NCI-H524 treated with DMSO at 0.1 percent for 48 hours (cell line): Measurements from ENCODE around the gene VWCE.

Source experiments
- DNase-seq: peaks from one replicate; lab custom pipeline; 2025; lab: John Stamatoyannopoulos, UW

VWCE gene

DNA sequence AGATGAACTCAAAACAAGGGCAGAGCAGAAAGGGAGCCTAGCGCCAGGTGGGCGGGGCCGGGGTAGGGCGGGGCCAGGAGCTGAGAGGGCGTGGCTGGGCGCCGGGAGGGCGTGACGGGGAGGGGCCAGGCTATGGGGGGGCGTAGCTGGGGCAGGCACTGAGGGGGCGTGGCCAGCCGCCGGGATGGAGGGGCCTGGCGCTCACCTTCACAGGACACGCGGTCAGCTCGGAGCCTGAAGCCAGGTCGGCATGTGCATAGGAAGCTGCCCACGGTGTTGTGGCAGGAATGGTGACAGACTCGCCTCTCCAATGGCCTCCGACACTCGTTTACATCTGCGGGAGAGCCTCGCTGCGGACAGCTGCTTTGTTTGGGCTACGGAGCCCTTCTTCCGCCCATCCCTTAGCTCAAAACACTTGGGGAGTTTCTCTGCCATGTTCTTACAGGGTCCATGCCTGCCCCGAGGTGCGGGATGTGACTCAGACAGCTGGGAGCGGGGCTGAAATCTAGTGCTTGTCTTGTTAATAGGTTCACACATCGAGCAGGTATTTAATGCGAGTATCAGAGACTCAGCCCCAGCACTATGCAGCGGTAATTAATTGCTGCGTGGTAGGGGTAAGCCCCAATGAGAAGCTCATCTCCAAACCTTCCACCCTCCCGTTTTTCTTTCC, 13.4 kb downstream of the VWCE start:
- DNase-seq = no peak

DNA sequence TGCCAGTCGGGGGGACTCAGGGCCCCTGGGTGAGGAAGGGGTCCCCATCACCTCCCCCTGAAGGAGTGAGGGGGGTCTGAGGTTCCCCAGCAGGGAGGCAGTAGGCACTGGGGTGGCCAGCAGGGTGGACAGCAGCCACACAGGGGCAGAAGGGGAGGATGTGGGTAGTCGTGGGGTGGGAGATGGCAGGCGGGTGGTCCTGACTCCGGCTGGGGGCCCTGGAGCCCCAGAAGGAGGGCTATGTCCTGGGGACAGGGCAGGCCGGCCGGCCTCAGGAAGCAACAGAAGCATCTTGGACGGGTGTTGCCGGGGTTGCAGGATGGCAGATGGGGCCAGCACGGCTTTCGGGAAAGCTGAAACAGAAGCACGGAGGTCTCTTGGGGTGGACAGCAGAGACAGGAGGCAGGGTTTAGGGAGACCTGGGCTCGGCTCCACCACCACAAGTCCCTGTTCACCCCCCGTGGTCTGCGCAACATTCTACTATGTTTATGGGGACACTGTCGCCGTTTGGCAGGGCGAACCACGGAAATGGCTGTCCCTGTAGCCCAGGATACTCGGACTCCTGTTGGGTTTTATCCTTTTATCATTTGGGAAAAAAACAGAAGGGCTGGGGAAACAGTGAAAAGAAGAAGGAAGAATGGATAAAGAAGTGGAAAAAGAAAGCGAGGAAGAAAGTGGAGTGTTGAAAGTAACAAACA, 14.1 kb downstream of the VWCE start:
- DNase-seq = no peak

DNA sequence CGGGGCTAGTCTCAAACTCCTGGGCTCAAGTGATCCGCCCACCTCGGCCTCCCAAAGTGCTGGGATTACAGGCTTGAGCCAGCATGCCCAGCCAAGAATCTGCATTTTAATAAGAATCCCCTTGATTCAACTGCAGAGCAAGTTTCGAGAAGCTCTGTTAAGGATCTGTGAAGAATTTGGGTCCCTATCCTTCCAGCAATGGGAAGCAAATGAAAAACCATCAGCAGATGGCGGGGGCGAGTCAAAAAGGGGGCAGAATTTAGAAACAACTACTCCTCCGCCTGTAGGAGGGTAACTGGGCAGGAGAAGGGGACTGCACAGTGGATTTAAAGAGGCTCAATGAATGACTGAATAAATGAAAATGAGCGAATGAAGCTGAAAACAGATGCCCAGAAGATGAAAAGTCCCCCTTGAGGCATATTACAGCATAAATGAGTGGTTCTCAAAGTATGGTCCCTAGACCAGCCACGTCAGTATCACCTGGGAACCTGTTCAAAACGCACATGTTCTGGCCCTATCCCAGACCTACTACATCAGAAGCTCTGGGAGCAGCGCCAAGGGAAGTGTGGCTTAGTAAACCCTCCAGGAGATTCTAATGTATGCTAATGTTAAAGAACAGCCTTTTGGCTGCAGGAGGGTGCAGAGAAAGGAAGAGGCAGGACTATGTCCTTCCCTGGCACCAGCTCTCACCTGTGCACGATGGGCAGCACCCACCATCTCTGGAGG, 15.0 kb downstream of the VWCE start:
- DNase-seq = no peak

DNA sequence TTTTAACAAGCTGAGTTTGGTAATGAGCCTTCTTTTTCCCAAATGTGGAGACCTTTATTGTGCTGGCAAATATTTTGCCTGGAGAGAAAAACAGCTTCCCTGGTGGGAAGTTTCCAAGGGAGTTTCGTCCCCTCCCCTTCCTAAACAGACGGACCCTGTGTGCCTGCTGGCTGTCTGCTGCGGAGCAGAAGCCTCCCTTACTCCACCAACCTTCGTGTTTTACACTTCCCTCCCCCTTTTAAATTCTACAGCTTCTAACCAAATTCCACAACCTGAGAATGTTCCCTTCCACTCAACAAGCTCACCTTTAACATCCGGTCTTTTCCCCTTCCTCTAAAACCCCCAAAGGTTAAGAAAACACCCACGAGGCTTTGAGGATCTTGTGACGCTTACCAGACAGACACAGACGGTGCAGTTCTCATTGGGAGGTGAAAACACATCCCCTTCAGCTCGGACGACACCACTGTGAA, 17.1 kb downstream of the VWCE start:
- no peak for DNase-seq

DNA sequence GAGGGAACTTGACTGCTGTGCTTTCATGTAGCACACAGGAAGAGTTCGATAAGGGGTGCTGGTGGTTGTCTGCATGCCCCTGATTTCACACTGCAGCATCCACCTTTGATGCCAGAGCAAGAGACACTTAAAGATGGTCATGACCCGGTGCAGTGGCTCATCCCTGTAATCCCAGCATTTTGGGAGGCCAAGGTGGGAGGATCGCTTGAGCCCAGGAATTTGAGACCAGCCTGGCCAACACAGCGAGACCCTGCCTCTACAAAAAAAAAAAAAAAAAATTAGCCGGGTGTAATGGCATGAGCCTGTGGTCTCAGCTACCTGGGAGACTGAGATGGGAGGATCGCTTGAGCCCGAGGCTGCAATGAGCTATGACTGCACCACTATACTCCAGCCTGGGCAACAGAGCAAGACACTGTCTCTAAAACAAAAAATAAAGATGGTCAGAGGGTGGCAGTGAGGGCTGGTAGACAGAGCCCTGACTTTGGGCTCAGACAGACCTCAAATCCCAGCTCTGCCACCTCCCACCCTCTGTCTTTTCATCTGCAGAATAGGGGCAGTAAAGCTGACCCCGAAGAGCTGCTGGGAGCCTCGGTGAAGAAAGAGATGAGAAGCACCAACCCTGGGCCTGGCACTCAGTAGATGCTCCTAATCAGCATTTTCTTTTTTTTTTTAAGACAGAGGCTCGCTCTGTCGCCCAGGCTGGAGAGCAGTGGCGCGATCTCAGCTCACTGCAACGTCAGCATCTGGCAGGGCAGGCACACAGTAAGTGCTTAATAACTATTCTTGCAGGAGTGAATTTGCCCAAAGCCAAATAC, 17.7 kb downstream of the VWCE start:
- DNase-seq = no peak

DNA sequence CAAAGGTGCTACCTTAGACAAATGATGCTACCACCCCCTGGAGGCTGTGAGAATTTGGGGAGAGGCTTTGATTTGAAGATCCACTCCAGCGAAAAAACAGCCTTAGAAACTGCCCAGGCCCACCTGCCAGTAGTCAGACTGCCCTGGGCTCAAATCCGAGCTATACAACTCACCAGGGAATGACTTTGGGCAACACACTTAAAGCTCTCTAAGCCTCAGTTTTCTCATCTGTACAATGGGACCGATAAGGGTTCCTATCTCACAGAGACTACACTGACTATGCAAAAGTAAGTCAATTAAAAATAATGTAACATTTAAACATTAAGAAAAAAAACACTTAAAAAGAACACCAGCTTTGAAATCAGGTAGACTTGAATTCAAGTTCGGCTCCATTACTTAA, 19.9 kb downstream of the VWCE start:
- no peak for DNase-seq

DNA sequence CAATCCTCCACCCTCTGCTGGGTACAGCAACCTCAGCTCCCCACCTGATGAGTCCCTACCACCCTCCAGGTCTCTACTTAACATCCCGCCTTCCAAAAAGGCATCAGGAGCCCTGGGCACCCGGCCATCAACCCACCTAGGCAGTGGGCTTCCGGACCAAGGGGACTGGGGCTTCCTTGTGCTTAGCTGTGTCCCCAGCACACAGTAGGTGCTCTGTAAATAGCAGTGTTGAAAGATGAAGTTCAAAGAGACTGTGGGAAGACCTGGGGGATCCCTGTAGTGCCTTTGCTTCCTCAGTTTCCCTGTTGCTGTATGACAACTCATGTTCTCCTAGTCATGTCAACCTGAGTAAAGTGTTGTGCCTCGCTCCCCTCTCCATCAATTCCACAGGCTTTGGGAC, 21.0 kb downstream of the VWCE start:
- no peak for DNase-seq

DNA sequence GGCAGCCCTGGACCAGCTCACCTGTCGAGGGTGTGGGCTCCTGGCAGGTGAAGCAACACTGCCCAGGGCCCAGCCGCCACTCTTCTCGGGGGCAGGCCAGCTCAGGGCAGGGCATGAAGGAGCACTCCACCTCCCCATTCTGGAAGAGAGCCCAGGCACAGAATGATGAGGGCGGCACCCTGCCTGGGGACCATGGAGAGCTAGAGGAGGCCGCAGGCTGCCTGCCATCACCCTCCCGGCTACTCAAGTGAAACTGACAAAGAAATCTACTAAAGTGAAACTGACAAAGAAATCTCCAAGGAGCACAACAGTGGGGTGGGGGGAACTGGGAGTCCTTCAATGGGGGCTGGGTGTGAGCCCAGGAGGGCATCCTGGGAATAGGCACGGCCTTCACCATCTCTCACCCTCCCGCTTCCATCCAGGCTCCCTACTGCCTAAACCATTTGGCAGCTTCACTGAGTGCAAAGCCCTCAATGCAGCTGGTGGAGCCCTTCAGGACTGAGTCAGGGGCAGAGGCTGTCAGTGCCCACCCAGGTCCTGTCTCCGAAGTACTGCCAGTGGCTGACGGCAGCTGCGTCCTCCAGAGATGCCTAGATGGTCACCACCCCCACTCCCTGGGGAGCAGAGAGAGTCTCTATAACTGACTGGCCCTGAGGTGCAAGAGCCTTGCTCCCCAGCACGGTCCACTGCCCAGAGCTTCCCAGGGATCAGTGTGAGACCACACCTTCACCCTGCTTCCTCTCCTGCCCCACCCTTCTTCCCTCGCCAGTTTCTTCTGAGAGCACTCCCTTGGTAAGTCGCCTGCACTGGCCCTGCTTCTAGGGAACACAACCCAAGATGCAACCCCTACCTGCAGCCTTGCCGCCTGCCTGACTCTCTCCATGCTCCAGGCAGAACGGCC, 21.7 kb downstream of the VWCE start:
- DNase-seq = no peak

DNA sequence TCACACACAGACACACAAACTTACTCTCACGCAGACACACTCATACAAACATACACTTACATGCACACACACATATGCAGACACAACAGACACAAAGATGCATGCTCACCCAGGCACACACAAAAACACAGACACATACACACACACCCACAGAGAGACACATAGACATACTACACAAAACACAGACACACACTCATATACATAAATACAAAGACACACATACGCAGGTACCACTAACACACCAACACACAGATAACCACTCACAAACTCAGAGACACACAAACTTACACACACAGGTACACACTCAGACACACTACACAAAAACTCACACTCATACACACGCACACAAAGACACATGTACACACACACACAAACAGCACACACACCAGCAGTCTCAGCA, 22.4 kb downstream of the VWCE start:
- no peak for DNase-seq

DNA sequence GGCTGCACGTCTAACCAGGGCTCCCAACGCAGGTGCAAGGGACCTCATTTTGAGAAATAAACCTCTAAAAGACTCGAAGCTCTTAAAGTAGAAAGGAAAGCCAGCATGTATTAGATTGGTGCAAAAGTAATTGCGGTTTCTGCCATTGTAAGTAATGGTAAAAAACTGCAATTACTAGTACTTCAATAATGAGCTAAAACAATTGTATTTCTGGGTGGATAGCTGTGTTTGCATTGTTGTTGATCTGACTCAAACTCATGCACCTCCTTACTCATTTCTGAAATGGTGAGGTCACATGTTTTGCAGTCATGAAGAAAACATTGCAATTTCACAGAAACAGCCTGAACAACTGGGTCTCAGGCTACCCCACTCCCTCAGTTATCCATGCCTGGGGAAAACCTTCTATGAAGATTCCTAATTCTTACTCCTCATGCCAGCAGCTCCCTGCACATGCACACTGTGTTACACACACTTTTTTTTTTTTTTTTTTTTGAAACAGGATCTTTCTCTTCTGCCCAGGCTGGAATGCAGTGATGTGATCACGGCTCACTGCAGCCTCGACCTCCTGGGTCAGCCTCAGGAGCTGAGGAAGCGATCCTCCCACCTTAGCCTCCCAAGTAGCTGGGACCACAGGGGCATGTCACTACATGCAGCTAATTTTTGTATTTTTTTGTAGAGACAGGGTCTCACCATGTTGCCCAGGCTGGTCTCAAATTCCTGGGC, 24.6 kb downstream of the VWCE start:
- no peak for DNase-seq

DNA sequence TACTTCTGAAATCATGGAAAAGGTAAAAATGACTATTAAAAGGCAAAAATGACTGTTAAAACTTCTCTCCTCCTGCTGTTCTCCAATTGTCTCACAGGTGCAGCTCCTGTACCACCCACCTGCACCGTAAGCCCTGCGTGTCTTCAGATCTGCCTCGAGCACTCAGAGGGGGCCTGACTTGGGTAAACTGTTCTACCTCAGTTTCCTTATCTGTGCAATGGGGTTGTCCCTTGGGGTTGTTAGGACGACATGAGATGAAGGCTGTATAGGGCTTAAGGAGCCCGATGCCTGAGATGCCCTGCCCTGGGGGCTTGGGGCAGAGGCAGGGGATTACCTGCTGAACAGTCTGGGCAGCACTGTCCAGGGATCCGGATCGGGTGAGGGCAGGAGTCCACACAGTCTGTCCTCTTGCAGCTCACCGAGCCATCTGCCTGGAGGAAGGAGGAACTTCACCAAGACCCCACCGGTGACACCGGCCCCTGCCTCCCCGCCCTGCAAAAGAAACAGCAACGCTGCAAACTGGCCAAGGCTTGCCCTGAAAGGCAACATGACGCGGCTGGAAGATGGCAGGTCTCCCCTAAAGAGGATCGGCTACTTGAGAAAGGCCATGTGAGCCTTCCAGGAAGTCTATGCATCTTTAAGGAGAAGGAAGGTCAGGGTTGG, 26.4 kb downstream of the VWCE start:
- DNase-seq = no peak

DNA sequence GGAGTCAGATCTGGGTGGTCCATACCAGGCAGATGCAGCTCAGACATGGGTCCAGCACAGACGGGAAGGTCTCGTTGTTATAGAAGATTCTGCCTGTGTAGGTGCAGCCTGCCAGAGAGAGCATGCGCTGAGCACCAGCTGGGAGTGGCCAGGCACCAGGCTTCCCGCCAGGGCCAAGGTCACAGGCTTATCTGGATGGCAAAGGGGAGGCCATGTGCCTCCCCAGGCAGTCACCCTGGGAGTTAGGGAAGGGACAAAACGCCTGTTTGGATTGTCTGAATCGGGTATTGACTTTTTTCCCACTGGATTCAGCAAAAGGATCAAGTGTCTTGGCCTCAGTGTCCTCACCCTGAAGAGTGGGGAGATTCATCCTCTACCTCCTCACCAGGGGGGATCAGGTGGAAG, 27.7 kb downstream of the VWCE start:
- no peak for DNase-seq

DNA sequence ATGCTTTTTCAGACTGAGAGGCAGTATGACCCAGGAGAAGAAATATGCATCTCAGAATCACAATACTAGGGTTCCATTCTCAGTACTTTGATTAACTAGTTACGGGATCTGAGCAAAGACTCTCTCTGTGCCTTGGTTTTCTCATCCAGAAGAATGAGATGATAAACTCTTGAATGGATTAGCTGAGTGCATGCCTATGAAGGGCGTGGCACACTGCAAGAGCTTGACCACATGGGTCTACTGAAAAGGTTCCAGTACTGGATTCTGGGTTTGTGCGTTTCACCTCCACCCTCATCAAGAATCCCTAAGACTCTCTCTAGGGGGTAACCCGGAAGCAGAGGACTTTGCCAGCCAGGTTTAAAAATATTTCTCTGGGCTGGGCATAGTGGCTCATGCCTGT, 28.5 kb downstream of the VWCE start:
- DNase-seq = no peak

DNA sequence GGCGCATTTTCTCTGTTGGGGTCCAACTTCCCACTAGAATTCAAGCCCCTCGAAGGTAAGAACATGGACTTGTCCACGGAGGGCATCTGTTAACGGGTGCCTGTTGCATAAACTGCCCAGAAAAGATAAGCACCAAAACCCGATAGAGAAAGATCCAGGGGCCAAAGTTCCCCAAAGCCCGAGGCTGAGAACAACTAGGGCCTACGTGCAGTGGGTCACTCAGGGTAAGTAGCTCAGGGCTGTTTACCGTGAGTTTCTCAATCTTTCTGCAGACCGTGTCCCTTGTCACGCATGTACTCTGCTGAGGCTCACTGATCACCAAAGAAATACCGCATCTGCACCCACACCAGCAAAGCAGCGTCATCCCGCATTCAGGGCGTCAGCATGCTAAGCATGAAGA, 29.8 kb downstream of the VWCE start:
- no peak for DNase-seq

DNA sequence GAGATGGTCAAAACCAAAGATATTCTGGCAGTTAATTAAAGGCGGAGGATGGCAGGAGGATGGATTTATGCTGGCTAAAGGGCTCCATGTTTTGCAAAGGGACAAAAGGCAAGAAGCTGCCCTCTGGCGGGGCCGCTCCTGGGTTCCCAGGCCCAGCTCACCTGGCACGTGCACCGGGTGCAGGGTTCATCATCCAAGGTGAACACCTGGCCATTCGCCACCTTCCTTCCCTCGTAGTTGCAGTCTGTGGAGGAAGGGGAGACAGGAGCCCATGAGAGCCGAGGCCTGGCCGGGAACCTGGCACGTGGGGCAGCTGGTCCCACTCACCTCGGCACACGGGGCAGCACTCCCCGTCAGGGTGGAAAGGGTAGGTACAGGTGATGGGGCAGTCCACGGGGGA, 30.3 kb downstream of the VWCE start:
- no peak for DNase-seq

DNA sequence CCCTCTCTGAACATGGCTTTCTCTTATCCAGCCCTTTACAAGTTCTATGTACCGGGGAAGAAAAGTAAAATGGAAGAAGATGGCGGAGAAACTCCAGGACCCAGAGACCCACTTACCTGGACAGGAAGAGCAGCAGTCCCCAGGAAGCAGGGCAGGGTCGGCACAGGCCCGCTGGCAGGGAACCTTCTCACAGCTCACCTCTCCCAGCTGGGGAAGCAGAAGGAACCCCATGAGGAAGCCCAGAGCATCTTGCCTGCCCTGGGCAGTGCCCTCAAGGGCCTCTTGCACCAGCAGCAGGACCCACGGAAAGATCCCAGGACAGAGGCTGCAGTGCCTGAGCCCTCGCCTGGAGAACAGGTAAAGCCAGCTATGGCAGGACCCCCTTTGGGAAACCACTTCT, 30.7 kb downstream of the VWCE start:
- DNase-seq = no peak

DNA sequence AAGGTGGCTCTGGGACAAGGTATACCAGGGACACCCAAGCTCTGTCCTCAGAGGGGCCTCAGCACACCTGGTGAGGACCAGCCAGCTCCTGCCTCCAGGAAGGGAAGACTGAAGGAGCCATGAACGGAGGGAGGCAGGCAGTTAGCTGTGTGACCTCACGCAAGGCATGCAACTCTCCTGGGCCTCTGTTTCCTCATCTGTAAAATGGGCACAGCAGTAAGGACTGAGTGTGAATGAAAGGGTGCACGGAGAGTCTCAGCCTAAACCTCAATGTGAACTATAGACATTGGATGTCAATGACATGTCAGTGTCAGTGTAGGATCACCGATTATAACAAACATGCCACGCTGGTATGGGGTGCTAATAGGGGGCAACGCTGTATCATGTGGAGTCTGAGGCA, 35.8 kb downstream of the VWCE start:
- DNase-seq = no peak

DNA sequence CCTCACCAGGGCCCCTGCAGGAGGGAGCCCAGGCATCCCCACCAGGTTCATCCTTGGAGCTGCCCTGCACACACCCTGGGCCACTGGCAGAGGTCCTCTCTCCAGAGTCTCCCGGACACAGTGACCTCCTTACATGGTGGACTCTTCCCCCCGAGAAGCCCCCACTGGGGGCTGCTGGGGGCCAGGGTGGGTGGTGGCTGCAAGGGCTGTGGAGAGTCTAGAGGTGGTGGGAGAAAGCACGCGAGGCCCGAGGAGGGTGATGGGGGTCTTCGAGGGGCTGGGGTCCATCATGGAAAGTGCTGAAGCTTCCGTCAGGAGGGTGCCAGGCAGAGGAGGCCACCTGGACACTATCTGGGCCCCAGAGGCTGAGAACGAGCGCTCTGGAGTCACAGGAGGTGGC, 36.6 kb downstream of the VWCE start:
- DNase-seq = no peak

DNA sequence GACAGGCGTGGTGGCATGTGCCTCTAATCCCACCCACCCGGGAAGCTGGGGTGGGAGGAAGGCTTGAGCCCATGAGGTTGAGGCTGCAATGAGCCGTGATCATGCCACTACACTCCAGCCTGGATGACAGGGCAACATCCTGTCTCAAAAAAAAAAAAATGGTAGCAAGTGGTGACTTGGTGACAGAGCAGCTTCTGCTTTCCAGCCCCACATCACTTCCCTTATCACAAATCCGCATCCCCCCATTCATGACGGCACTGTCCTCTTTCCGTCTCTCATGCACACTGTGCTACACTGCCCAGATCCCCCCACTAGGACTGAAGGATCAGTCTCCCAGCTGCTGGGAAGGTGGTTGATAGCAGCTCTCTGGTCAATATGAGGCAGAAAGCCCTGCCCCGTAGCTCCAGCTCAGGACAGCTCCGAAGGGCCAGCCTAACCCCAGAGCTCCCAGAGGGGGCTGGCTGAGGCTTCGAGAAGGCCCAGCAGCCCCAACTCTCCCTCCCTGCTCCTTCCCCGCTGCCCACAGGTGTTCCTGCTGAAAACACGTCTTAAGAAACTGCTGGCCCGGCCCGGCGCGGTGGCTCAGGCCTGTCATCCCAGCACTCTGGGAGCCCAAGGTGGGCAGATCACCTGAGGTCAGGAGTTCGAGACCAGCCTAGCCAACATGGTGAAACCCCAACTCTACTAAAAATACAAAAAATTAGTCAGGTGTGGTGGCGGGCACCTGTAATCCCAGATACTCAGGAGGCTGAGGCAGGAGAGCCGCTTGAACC, 38.2 kb downstream of the VWCE start:
- DNase-seq = no peak
